Tibial nerve (tissue), 4 donors: Measurements from ENCODE around the gene CTSH. TPM values are rescaled to one million over a fixed set of nuclear protein-coding genes. Genes with fewer than 3 reads are reported as not detected.

Source experiments
- DNase-seq, 2 donors: peaks; one replicate each; pipeline ENCODE4 v3.0.0-alpha.2; 2019; ENCODE audit warnings: low spot score in 2 of 2
- H3K27ac ChIP-seq, 4 donors: fragments of 200-600 bp; sonication (generic) in 3 of 4; one replicate each; pipeline ENCODE4 v1.5.1; 2017 to 2019; ENCODE audit warnings: mild to moderate bottlenecking in 1 of 4
- H3K27me3 ChIP-seq, 2 donors: fragments of 200-600 bp; sonication (generic) in 1 of 2; one replicate each; pipeline versions ENCODE4 v1.5.1 to v1.6.0; 2017 to 2019
- H3K36me3 ChIP-seq, 3 donors: fragments of 200-600 bp; sonication (generic); one replicate each; pipeline ENCODE4 v1.5.1; 2018 to 2019
- H3K4me1 ChIP-seq, 4 donors: fragments of 200-600 bp; sonication (generic) in 3 of 4; one replicate each; pipeline ENCODE4 v1.5.1; 2017 to 2019
- H3K4me3 ChIP-seq, 4 donors: fragments of 200-600 bp; sonication (generic) in 3 of 4; one replicate each; pipeline ENCODE4 v1.5.1; 2017 to 2019; ENCODE audit warnings: mild to moderate bottlenecking in 1 of 4, moderate library complexity in 1 of 4
- H3K9me3 ChIP-seq, 4 donors: fragments of 200-600 bp; sonication (generic) in 3 of 4; one replicate each; pipeline ENCODE4 v1.5.1; 2017 to 2019
- CTCF ChIP-seq, 5 experiments: fragments of 200-600 bp in 3 of 5; fragments of 450-650 bp in 2 of 5; sonication (generic) in 3 of 5; IDR thresholded peaks; one replicate each; pipeline ENCODE4 v1.5.1; 2016 to 2019; ENCODE audit warnings: antibody characterized with exemption in 5 of 5, mild to moderate bottlenecking in 3 of 5, moderate library complexity in 2 of 5
- EP300 ChIP-seq, 2 donors: sonication (generic); formaldehyde crosslinking; IDR thresholded peaks; one replicate each; pipeline ENCODE4 v1.6.1; 2017; ENCODE audit warnings: antibody characterized with exemption in 2 of 2, mild to moderate bottlenecking in 1 of 2
- POLR2A ChIP-seq, 2 donors: fragments of 450-650 bp; IDR thresholded peaks; one replicate each; pipeline ENCODE4 v1.6.1; 2017; ENCODE audit warnings: antibody characterized with exemption in 2 of 2, mild to moderate bottlenecking in 2 of 2, moderate library complexity in 2 of 2
- WGBS, 2 donors: methylation state at CpG; one replicate each; pipeline ENCODE4 v1.1.5; 2018; 5-methylcytosine and 5-hydroxymethylcytosine counted together
- total RNA-seq, 4 donors: library from RNA; depleted of rRNA; stranded (reverse); fragments of >200 nt; gene quantifications; one replicate each; pipeline ENCODE4 v1.1.0, GENCODE V29; 2016

CTSH gene
- total RNA-seq, 4 donors from 2014 or later, result 73.8 to 333 (median 239) TPM

GRCh38 chr15:78898540-78898939 lies 46.3 kb downstream of the CTSH start:
- WGBS, 2 donors, result 58 to 64% methylated on average over 4 of the region's 4 CpGs
- H3K27me3 ChIP-seq, result no peaks in the 10 kb centered on the region
- DNase-seq, result no peak
- no peak overlapping the region for H3K4me3 ChIP-seq
- H3K4me1 ChIP-seq, result peaks cover 0 to 15% (median 0%) of the 10 kb centered on the region in 4 donors
- H3K9me3 ChIP-seq, result no peaks in the 10 kb centered on the region
- TF ChIP-seq CTCF (IDR thresholded peaks at IDR 0.05), result no peak
- TF ChIP-seq POLR2A (IDR thresholded peaks at IDR 0.05), result no peak
- no peak for TF ChIP-seq EP300 (IDR thresholded peaks at IDR 0.05)
- peaks cover 8 to 100% (median 20%) of the 10 kb centered on the region in 3 donors for H3K36me3 ChIP-seq
- H3K27ac ChIP-seq, result no peak overlapping the region

DNA sequence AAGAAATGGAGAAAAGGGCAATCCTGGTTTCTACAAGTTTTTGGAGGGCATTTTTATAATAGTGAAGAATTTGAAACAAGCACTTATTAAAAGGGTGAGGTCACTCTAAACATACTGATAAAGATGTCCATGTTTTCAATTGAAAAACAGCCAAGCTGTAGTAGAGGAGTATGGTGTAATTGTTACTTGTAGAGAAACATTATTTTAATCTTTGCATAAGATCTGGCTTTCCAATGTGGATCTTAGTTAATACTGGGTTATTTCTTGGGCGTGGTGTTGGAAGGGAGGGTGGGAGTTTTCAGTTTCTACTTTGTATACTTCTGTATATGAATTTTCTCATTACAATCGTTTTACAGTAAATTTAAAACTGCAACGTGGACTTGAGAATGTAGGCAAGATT lies 49.4 kb downstream of the CTSH start:
- no peaks in the 10 kb centered on the region for H3K9me3 ChIP-seq
- no peak overlapping the region for H3K27ac ChIP-seq
- H3K4me3 ChIP-seq, result no peak overlapping the region
- H3K4me1 ChIP-seq, result peaks cover 0 to 4% (median 0%) of the 10 kb centered on the region in 4 donors
- H3K36me3 ChIP-seq, result peaks cover 6 to 100% (median 9%) of the 10 kb centered on the region in 3 donors
- WGBS, 2 donors, result 79 to 81% methylated on average over 3 of the region's 3 CpGs
- TF ChIP-seq EP300 (IDR thresholded peaks at IDR 0.05) (no peak), CTCF (IDR thresholded peaks at IDR 0.05) (no peak), POLR2A (IDR thresholded peaks at IDR 0.05) (no peak)
- no peak for DNase-seq
- no peaks in the 10 kb centered on the region for H3K27me3 ChIP-seq

GRCh38 chr15:78893538-78893937 lies 51.3 kb downstream of the CTSH start:
- Histone ChIP-seq H3K36me3 (peaks cover 6 to 99% (median 9%) of the 10 kb centered on the region in 3 donors), H3K27ac (no peak overlapping the region), H3K4me1 (peaks cover 0 to 4% (median 0%) of the 10 kb centered on the region in 4 donors), H3K9me3 (no peaks in the 10 kb centered on the region), H3K4me3 (no peak overlapping the region), H3K27me3 (no peaks in the 10 kb centered on the region)
- DNase-seq, result no peak
- TF ChIP-seq EP300 (IDR thresholded peaks at IDR 0.05), result no peak
- 60 to 69% methylated on average over 2 of the region's 2 CpGs for WGBS, 2 donors

GRCh38 chr15:78889000-78889399 lies 55.8 kb downstream of the CTSH start:
- TF ChIP-seq POLR2A (IDR thresholded peaks at IDR 0.05), result no peak
- TF ChIP-seq EP300 (IDR thresholded peaks at IDR 0.05), result no peak
- no peak for TF ChIP-seq CTCF (IDR thresholded peaks at IDR 0.05)
- H3K9me3 ChIP-seq, result no peaks in the 10 kb centered on the region
- H3K4me1 ChIP-seq, result peaks cover 0 to 23% (median 2%) of the 10 kb centered on the region in 4 donors
- H3K36me3 ChIP-seq, result peaks cover 0 to 87% (median 3%) of the 10 kb centered on the region in 3 donors
- DNase-seq, result no peak
- no peaks in the 10 kb centered on the region for H3K27me3 ChIP-seq
- WGBS, 2 donors, result 80 to 86% methylated on average over 4 of the region's 4 CpGs
- no peak overlapping the region for H3K27ac ChIP-seq
- H3K4me3 ChIP-seq, result no peak overlapping the region

GRCh38 chr15:78881681-78882080 lies 63.2 kb downstream of the CTSH start:
- Histone ChIP-seq H3K4me3 (no peak overlapping the region), H3K9me3 (no peaks in the 10 kb centered on the region), H3K27ac (no peak overlapping the region), H3K4me1 (peaks cover 0 to 93% (median 42%) of the 10 kb centered on the region in 4 donors), H3K27me3 (no peaks in the 10 kb centered on the region), H3K36me3 (peaks cover 0 to 36% (median 0%) of the 10 kb centered on the region in 3 donors)
- WGBS, 2 donors, result 50 to 57% methylated on average over 1 of the region's 1 CpG
- DNase-seq, result no peak
- TF ChIP-seq POLR2A (IDR thresholded peaks at IDR 0.05) (no peak), CTCF (IDR thresholded peaks at IDR 0.05) (no peak), EP300 (IDR thresholded peaks at IDR 0.05) (no peak)

DNA sequence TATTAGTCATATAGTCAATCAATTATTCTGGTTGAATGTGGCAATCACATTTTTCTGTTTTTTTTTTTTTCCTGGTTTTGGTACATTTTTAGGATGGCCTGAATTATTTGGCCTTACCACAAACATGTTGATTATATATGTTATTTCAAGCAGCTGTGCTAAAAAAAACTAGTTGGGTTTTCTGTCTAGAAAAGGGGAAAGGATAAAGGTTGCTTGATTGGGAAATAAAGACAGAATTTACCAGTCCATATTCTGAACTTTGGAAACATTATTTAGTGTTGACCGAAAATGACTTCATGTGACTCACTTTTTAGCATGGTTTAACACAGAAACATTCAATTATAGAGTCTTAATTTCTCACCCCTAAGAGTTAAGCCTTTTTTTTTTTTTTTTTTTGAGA lies 64.0 kb downstream of the CTSH start:
- WGBS, 2 donors, result 59 to 67% methylated on average over 1 of the region's 1 CpG
- TF ChIP-seq CTCF (IDR thresholded peaks at IDR 0.05) (no peak), EP300 (IDR thresholded peaks at IDR 0.05) (no peak), POLR2A (IDR thresholded peaks at IDR 0.05) (no peak)
- peaks cover 0 to 95% (median 49%) of the 10 kb centered on the region in 4 donors for H3K4me1 ChIP-seq

More for the DNA sequence above, 64.0 kb downstream of the CTSH start:
- Histone ChIP-seq H3K9me3 (no peaks in the 10 kb centered on the region), H3K27me3 (no peaks in the 10 kb centered on the region), H3K4me3 (no peak overlapping the region), H3K27ac (no peak overlapping the region), H3K36me3 (peaks cover 0 to 28% (median 0%) of the 10 kb centered on the region in 3 donors)
- no peak for DNase-seq
